Mucosa of rectum (tissue), 2 donors: Measurements from ENCODE around the gene L3MBTL4.

Source experiments
- H3K27ac ChIP-seq, 2 donors: one replicate each; pipeline ENCODE4 v1.7.0; 2013; ENCODE audit warnings: inconsistent platforms in 2 of 2, low read depth in 2 of 2, low read length in 2 of 2
- H3K27me3 ChIP-seq, 2 donors: one replicate each; pipeline ENCODE4 v1.7.0; 2013; ENCODE audit warnings: low read length in 2 of 2; ENCODE audit not compliant: control insufficient read depth in 2 of 2, insufficient read depth in 2 of 2
- H3K36me3 ChIP-seq, 2 donors: one replicate each; pipeline ENCODE4 v1.7.0; 2013; ENCODE audit warnings: low read length in 2 of 2; ENCODE audit not compliant: control insufficient read depth in 2 of 2, insufficient read depth in 2 of 2
- H3K4me1 ChIP-seq, 2 donors: one replicate each; pipeline ENCODE4 v1.7.0; 2013; ENCODE audit warnings: low read length in 2 of 2, mild to moderate bottlenecking in 1 of 2; ENCODE audit not compliant: control insufficient read depth in 2 of 2, insufficient read depth in 2 of 2
- H3K4me3 ChIP-seq, 2 donors: one replicate each; pipeline ENCODE4 v1.7.0; 2013; ENCODE audit warnings: low read length in 2 of 2
- H3K9ac ChIP-seq, 2 donors: one replicate each; pipeline ENCODE4 v1.7.0; 2013; ENCODE audit warnings: low read length in 2 of 2, low read depth in 1 of 2, mild to moderate bottlenecking in 1 of 2
- H3K9me3 ChIP-seq, 2 donors: one replicate each; pipeline ENCODE4 v1.7.0; 2013; ENCODE audit warnings: low read length in 2 of 2; ENCODE audit not compliant: control insufficient read depth in 2 of 2
- donor health status: healthy.
- donor health status: Normal muscosa, but diverticular disease.

L3MBTL4 gene

GRCh38 chr18:6017171-6017570 lies 397.5 kb downstream of the L3MBTL4 start:
- H3K9me3 ChIP-seq: no peaks in the 10 kb centered on the region
- no peak overlapping the region for H3K9ac ChIP-seq
- H3K36me3 ChIP-seq: no peaks in the 10 kb centered on the region
- H3K4me3 ChIP-seq: no peak overlapping the region
- H3K4me1 ChIP-seq: no peaks in the 10 kb centered on the region
- H3K27me3 ChIP-seq: no peaks in the 10 kb centered on the region
- H3K27ac ChIP-seq: no peak overlapping the region

GRCh38 chr18:6015364-6015763 lies 399.3 kb downstream of the L3MBTL4 start:
- no peaks in the 10 kb centered on the region for H3K9me3 ChIP-seq
- no peaks in the 10 kb centered on the region for H3K27me3 ChIP-seq
- no peak overlapping the region for H3K27ac ChIP-seq
- no peaks in the 10 kb centered on the region for H3K36me3 ChIP-seq
- H3K4me3 ChIP-seq: no peak overlapping the region
- no peak overlapping the region for H3K9ac ChIP-seq
- H3K4me1 ChIP-seq: no peaks in the 10 kb centered on the region

GRCh38 chr18:6013171-6013810 lies 401.4 kb downstream of the L3MBTL4 start:
- Histone ChIP-seq H3K36me3 (no peaks in the 10 kb centered on the region), H3K4me3 (no peak overlapping the region), H3K4me1 (no peaks in the 10 kb centered on the region), H3K27ac (no peak overlapping the region), H3K9ac (no peak overlapping the region), H3K9me3 (no peaks in the 10 kb centered on the region), H3K27me3 (no peaks in the 10 kb centered on the region)

DNA sequence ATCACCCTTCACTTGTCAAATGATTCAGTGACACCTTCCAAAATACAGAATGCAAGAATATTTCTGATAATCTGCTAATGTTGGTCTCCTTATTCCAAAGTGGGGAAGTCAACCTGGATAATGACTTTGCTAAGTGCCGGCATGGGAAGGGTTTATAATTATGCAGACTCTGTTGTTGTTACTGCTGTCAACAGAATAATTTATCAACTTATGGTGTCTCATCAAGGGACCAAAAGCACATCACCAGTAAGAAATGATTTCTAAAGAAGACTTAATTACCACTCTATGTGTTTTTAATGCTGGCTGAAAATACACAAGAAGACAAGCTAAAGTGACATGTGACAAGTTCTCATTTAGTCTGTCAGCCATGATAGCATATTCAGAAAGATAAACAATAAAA lies 403.8 kb downstream of the L3MBTL4 start:
- Histone ChIP-seq H3K36me3 (no peaks in the 10 kb centered on the region), H3K27me3 (no peaks in the 10 kb centered on the region), H3K27ac (no peak overlapping the region), H3K9me3 (no peaks in the 10 kb centered on the region), H3K4me3 (no peak overlapping the region), H3K4me1 (no peaks in the 10 kb centered on the region), H3K9ac (no peak overlapping the region)

DNA sequence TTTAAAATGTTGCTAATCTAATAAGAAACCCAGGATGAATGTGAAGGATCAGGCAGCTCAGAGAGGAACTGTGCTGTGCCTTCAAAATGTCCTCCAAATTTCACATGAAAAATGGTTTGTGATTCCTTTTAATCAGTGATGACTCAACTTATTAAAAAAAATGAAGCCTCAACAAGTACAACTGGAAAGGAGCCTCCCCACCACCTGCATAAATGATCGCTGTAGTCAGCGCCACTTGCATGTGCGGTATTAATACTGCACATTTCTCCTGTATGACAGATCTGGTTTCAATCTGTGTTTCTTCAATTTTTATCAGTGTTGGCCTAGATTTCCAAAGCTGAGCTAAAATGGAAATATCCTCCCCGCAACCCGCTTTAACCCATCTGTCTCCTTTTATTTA lies 404.4 kb downstream of the L3MBTL4 start:
- Histone ChIP-seq H3K27ac (no peak overlapping the region), H3K4me3 (no peak overlapping the region), H3K9me3 (no peaks in the 10 kb centered on the region), H3K36me3 (no peaks in the 10 kb centered on the region), H3K9ac (no peak overlapping the region), H3K27me3 (no peaks in the 10 kb centered on the region), H3K4me1 (no peaks in the 10 kb centered on the region)

DNA sequence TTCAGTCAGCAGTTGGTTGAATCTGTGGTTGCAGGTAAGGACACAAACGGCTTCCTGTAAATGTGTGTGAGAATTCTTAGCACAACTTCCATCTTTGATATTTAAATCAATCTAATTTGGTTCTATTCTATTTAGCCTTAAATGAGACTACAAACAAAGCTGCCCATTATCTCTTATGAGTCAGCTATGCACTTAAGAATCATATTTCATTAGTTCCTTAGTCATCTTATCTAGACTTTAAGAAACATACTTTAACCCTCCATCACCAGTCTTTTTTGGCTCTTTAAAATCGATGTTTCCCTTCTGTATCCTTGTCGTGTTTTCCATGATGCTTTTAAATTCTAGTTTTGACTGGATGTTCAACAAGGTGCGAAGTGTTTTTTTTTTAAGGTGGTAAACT lies 405.0 kb downstream of the L3MBTL4 start:
- H3K36me3 ChIP-seq: no peaks in the 10 kb centered on the region
- H3K9me3 ChIP-seq: no peaks in the 10 kb centered on the region
- no peaks in the 10 kb centered on the region for H3K27me3 ChIP-seq
- H3K27ac ChIP-seq: no peak overlapping the region
- no peak overlapping the region for H3K9ac ChIP-seq
- H3K4me3 ChIP-seq: no peak overlapping the region
- no peaks in the 10 kb centered on the region for H3K4me1 ChIP-seq

DNA sequence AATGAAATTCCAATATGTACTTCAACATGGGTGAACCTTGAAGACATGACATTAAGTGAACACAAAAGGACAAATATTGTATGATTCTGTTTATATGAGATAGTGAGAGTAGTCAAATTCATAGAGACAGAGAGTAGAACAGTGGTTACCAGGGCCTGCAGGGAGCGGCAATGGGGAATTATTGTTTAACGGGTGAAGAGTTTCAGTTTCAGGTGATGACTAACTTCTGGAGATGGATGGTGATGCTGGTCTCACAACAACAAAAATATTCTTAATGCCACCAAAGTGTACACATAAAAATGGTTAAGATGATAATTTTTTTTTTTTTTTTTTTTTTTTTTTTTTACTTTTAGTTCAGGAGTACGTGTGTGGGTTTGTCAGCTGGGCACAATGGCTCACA lies 410.0 kb downstream of the L3MBTL4 start:
- Histone ChIP-seq H3K9me3 (no peaks in the 10 kb centered on the region), H3K9ac (no peak overlapping the region), H3K27me3 (no peaks in the 10 kb centered on the region), H3K4me3 (no peak overlapping the region), H3K36me3 (no peaks in the 10 kb centered on the region), H3K27ac (no peak overlapping the region), H3K4me1 (no peaks in the 10 kb centered on the region)

DNA sequence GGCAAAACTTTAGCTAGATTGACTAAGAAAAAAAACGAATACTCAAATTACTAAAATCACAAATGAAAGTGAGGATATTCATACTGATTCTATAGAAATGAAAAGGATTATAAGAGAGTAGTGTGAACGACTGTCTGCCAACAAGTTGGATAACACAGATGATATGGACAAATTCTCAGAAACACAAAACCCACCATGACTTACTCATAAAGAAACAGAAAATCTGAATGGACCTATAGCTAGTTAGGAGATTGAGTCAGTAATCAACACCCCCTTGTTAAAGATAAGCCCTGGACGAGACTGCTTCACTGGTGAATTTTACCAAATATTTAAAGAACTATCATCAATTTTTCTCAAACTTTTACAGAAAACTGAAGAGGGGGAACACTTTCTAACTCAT lies 410.6 kb downstream of the L3MBTL4 start:
- H3K27ac ChIP-seq: no peak overlapping the region
- H3K36me3 ChIP-seq: no peaks in the 10 kb centered on the region
- H3K4me1 ChIP-seq: no peaks in the 10 kb centered on the region
- H3K9ac ChIP-seq: no peak overlapping the region
- H3K9me3 ChIP-seq: no peaks in the 10 kb centered on the region
- no peak overlapping the region for H3K4me3 ChIP-seq
- H3K27me3 ChIP-seq: no peaks in the 10 kb centered on the region

DNA sequence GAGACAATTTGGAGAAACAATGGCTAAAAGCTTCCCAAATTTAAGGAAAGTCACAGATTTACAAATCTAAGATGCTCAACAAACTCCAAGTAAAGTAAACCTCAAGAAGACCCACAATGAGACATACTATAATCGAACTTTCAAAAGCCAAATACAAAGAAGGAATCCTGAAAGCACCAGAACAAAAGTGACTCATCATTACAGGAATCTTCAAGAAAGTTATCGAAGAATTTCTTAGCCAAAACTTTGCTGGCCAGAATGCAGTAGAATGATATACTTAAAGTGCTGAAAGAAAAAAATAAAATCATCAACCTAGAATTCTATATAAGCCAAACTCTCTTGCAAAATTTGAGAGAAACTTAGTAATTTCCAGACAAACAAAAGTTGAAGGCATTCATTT lies 412.8 kb downstream of the L3MBTL4 start:
- no peaks in the 10 kb centered on the region for H3K4me1 ChIP-seq
- no peaks in the 10 kb centered on the region for H3K27me3 ChIP-seq
- no peak overlapping the region for H3K4me3 ChIP-seq
- no peak overlapping the region for H3K9ac ChIP-seq
- no peak overlapping the region for H3K27ac ChIP-seq
- H3K9me3 ChIP-seq: no peaks in the 10 kb centered on the region
- no peaks in the 10 kb centered on the region for H3K36me3 ChIP-seq

- no peaks in the 10 kb centered on the region for H3K36me3 ChIP-seq
- H3K27ac ChIP-seq: no peak overlapping the region
- H3K9me3 ChIP-seq: no peaks in the 10 kb centered on the region
- H3K4me3 ChIP-seq: no peak overlapping the region
- no peaks in the 10 kb centered on the region for H3K4me1 ChIP-seq
- no peaks in the 10 kb centered on the region for H3K27me3 ChIP-seq
- no peak overlapping the region for H3K9ac ChIP-seq
These were observed 415.8 kb downstream of the L3MBTL4 start for GRCh38 chr18:5998907-5999306.
